GM04504 (cell line): Measurements from ENCODE around the gene TIE1.

Experiments
- DNase-seq: peaks from one replicate; pipeline ENCODE4 v3.0.0-alpha.2; 2012; ENCODE audit warnings: low read depth

The TIE1 gene

GRCh38 chr1:43293896-43294760 lies 6.7 kb upstream of the TIE1 start:
- peak; percentile 26 for DNase-seq

- no peak for DNase-seq
Measured at GRCh38 chr1:43294761-43295160, 6.0 kb upstream of the TIE1 start.

GRCh38 chr1:43296207-43296606 lies 4.6 kb upstream of the TIE1 start:
- no peak for DNase-seq

GRCh38 chr1:43298055-43298454 lies 2.7 kb upstream of the TIE1 start:
- no peak for DNase-seq

- no peak for DNase-seq
Measured at GRCh38 chr1:43299101-43299500, 1.7 kb upstream of the TIE1 start.

GRCh38 chr1:43302201-43302600 lies 1.4 kb downstream of the TIE1 start:
- no peak for DNase-seq

- DNase-seq, result no peak
Measured at GRCh38 chr1:43302721-43303470, 2.1 kb downstream of the TIE1 start.

GRCh38 chr1:43303471-43304313 lies 2.9 kb downstream of the TIE1 start:
- DNase-seq, result no peak

GRCh38 chr1:43304314-43304681 lies 3.5 kb downstream of the TIE1 start:
- no peak for DNase-seq

- no peak for DNase-seq
Measured at GRCh38 chr1:43304771-43305300, 4.1 kb downstream of the TIE1 start.

- no peak for DNase-seq
Measured at GRCh38 chr1:43305461-43305860, 4.7 kb downstream of the TIE1 start.

GRCh38 chr1:43305926-43306687 lies 5.3 kb downstream of the TIE1 start:
- no peak for DNase-seq

GRCh38 chr1:43306688-43307457 lies 6.1 kb downstream of the TIE1 start:
- no peak for DNase-seq

- DNase-seq, result no peak
Measured at GRCh38 chr1:43307458-43308158, 6.8 kb downstream of the TIE1 start.

GRCh38 chr1:43308635-43309404 lies 8.0 kb downstream of the TIE1 start:
- no peak for DNase-seq

- DNase-seq, result no peak
Measured at GRCh38 chr1:43309405-43310025, 8.7 kb downstream of the TIE1 start.

- DNase-seq, result no peak
Measured at GRCh38 chr1:43311521-43311920, 10.7 kb downstream of the TIE1 start.

GRCh38 chr1:43312212-43312623 lies 11.4 kb downstream of the TIE1 start:
- no peak for DNase-seq
